Measurements from ENCODE around the gene OR5B21.

DNA sequence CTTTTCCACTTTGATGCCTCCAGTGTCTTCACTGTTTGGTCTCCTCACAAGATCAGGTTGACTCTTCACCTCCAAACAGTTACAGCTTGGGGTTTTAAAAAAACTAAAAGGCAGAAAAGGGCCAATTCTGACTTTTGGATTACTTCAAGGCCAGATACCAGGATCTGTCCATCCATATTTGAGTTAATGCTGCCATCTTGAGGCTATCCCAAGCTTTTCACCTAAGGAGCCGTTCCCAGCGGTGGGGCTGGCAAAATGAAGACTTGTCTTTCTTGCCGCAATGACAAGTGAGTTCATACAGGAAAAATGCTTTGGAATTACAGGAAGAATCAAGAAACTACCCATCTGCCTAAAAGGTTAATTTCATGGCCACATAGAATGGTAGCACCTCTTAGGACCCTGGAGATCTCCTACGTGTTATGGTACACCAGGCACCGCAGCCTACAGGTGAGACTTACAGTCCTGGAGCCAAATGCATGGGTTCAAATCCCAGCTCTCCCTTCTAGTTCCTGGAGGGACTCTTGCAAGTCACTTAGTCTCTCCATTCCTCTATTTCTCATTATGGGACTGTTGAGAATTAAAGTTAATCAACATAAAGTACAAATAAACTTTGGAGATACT, 6.0 kb upstream of the OR5B21 start:
- TF ChIP-seq, protein P1, sequence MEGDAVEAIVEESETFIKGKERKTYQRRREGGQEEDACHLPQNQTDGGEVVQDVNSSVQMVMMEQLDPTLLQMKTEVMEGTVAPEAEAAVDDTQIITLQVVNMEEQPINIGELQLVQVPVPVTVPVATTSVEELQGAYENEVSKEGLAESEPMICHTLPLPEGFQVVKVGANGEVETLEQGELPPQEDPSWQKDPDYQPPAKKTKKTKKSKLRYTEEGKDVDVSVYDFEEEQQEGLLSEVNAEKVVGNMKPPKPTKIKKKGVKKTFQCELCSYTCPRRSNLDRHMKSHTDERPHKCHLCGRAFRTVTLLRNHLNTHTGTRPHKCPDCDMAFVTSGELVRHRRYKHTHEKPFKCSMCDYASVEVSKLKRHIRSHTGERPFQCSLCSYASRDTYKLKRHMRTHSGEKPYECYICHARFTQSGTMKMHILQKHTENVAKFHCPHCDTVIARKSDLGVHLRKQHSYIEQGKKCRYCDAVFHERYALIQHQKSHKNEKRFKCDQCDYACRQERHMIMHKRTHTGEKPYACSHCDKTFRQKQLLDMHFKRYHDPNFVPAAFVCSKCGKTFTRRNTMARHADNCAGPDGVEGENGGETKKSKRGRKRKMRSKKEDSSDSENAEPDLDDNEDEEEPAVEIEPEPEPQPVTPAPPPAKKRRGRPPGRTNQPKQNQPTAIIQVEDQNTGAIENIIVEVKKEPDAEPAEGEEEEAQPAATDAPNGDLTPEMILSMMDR (IDR thresholded peaks at IDR 0.05) = peak; percentile 34 to 65 (median 46)
- TF ChIP-seq POLR2A (IDR thresholded peaks at IDR 0.05) = no peak
